Heart left ventricle (tissue), 16 donors: Measurements from ENCODE around the gene TMEM101. TPM values are rescaled to one million over a fixed set of nuclear protein-coding genes. Genes with fewer than 3 reads are reported as not detected.

Experiments
- ATAC-seq, 4 donors: fragments of 200-7000 bp; cut with Tn5 transposase; one replicate each; pipeline ENCODE4 v1.9.1; 2020 to 2022; ENCODE audit warnings: moderate library complexity in 4 of 4, mild to moderate bottlenecking in 3 of 4, moderate number of reproducible peaks in 1 of 4
- DNase-seq, 5 donors: peaks; one replicate each; pipeline ENCODE4 v3.0.0-alpha.2; 2020
- H3K27ac ChIP-seq, 12 donors: fragments of 200-600 bp; sonication (generic) in 4 of 12; one replicate each; pipeline versions ENCODE4 v1.5.0 to v1.8.0; 2016 to 2022; ENCODE audit warnings: mild to moderate bottlenecking in 2 of 12
- H3K27me3 ChIP-seq, 9 donors: fragments of 200-600 bp; sonication (generic) in 2 of 9; one replicate each; pipeline versions ENCODE4 v1.5.1 to v1.8.0; 2016 to 2022; ENCODE audit warnings: mild to moderate bottlenecking in 3 of 9
- H3K36me3 ChIP-seq, 9 donors: fragments of 200-600 bp; sonication (generic) in 2 of 9; one replicate each; pipeline versions ENCODE4 v1.5.0 to v1.8.0; 2018 to 2022; ENCODE audit warnings: mild to moderate bottlenecking in 2 of 9
- H3K4me1 ChIP-seq, 12 donors: fragments of 200-600 bp; sonication (generic) in 4 of 12; one replicate each; pipeline versions ENCODE4 v1.5.0 to v1.8.0; 2016 to 2022; ENCODE audit warnings: mild to moderate bottlenecking in 3 of 12
- H3K4me3 ChIP-seq, 12 donors: fragments of 200-600 bp; sonication (generic) in 4 of 12; one replicate each; pipeline versions ENCODE4 v1.5.0 to v1.8.0; 2017 to 2022; ENCODE audit warnings: mild to moderate bottlenecking in 9 of 12, moderate library complexity in 4 of 12
- H3K9me3 ChIP-seq, 12 donors: fragments of 200-600 bp; sonication (generic) in 4 of 12; one replicate each; pipeline versions ENCODE4 v1.5.0 to v1.8.0; 2016 to 2022; ENCODE audit warnings: mild to moderate bottlenecking in 1 of 12
- POLR2A ChIP-seq, 2 donors: fragments of 450-650 bp; IDR thresholded peaks; one replicate each; pipeline ENCODE4 v1.6.1; 2017; ENCODE audit warnings: antibody characterized with exemption in 2 of 2, mild to moderate bottlenecking in 2 of 2, moderate library complexity in 2 of 2
- WGBS, 4 donors: extraction: QIAGEN DNeasy Blood & Tissue Kit in 2 of 4; methylation state at CpG; one replicate each; pipeline versions ENCODE4 v1.1.5 to v1.1.7; 2013 to 2018; 5-methylcytosine and 5-hydroxymethylcytosine counted together
- intact Hi-C, 10 donors: fragments of 100-400 bp; cut with DNase I; formaldehyde crosslinking; loops; one replicate each; pipeline versions ENCODE4 v1.11.1 to v1.14.2; 2022
- polyA plus RNA-seq, 2 donors: library from polyadenylated mRNA; stranded (reverse); fragments of 200-250 nt; gene quantifications; one replicate each; pipeline ENCODE4 v1.2.3, GENCODE V29; 2013
- total RNA-seq, 9 donors: library from RNA; depleted of rRNA in 2 of 9; stranded (reverse); fragments of >200 nt in 2 of 9; fragmentation: NEBNext Ultra II Directional in 3 of 9; extraction: Animal tissue kit (Norgen Biotek cat#: 25700) in 3 of 9; gene quantifications; one replicate each; pipeline versions ENCODE4 v1.1.0 to v1.2.4, GENCODE V29; 2016 to 2023
- TF ChIP-seq, protein P1 (sequence below), 12 donors: fragments of 200-600 bp; sonication (generic) in 4 of 12; IDR thresholded peaks; one replicate each; pipeline versions ENCODE4 v1.5.0 to v1.8.0; 2018 to 2022; ENCODE audit warnings: antibody characterized with exemption in 12 of 12, mild to moderate bottlenecking in 5 of 12
- donor health status: ischemic (EF 13 %, LVEDD 7.1; RV severe dilation, severe dysfunction).
- donor health status: healthy with polysubstance abuse.
- donor health status: DM: no; HTN: yes; CAD: no.
- donor health status: DM: no; HTN: no; CAD: no.
- donor health status: ischemic (EF 25% LVEDD 6.9; RV normal size, moderate dysfunction).
- donor health status: ischemic (EF 25% LVEDD 5.7; RV mildly dilated, moderate dysfunction).
- donor health status: healthy.
- donor health status: DM: yes; HTN: yes; CAD: no.
- donor health status: ischemic (EF 35%, LVEDD 5.7; RV mildly dilated, moderate dysfunction).
- donor health status: nonischemic (EF 11% LVEDD 7.7; RV severe dilation, severe dysfunction).
- donor health status: DM: yes; HTN: yes; CAD: no.
- donor health status: PGD.
- donor health status: ischemic (EF 29% LVEDD 5.4; RV normal size, mild dysfunction).
- donor health status: nonischemic (EF 23%, LVEDD 6.1; RV moderate dilation, normal function).

TMEM101 gene
- total and polyA plus RNA-seq, 11 donors = 13.4 to 31.1 (median 19.3) TPM

DNA sequence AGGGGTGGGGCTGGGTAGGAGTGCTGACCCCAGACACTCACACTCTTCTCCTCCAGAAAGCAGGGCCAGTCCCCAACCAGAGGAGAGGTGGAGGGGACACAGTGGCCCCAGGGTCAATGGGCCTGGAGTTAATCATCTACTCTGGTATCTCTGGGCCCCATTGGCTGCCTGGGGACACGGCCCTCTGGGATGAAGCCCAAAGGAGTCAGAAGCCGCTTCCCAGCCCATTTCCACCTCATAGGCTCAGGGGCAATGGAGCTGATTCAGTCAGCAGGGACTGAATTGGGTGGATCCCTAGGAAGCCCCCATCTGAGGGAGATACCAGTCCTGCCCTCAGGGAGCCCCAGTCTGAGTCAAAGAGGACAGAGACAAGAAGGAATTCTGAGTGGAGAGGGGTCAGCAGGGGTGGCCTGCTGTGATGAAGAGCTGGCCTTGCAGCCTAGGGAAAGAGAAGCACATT lies 13.3 kb downstream of the TMEM101 start:
- 89 to 100% (median 91%) methylated on average over 2 of the region's 2 CpGs for WGBS, 4 donors
- no peaks in the 10 kb centered on the region for H3K36me3 ChIP-seq
- ATAC-seq (no peak), DNase-seq (no peak)
- no peak overlapping the region for H3K4me3 ChIP-seq
- peaks cover 6 to 23% (median 18%) of the 10 kb centered on the region in 12 donors for H3K4me1 ChIP-seq
- intact Hi-C loops = loop anchor here in 2 of 10 donors (10.0 kb wide), 2 partner anchors 113 to 117 kb away; no protein-coding TSS in a partner anchor
- TF ChIP-seq POLR2A (IDR thresholded peaks at IDR 0.05) = no peak
- TF ChIP-seq, protein P1, sequence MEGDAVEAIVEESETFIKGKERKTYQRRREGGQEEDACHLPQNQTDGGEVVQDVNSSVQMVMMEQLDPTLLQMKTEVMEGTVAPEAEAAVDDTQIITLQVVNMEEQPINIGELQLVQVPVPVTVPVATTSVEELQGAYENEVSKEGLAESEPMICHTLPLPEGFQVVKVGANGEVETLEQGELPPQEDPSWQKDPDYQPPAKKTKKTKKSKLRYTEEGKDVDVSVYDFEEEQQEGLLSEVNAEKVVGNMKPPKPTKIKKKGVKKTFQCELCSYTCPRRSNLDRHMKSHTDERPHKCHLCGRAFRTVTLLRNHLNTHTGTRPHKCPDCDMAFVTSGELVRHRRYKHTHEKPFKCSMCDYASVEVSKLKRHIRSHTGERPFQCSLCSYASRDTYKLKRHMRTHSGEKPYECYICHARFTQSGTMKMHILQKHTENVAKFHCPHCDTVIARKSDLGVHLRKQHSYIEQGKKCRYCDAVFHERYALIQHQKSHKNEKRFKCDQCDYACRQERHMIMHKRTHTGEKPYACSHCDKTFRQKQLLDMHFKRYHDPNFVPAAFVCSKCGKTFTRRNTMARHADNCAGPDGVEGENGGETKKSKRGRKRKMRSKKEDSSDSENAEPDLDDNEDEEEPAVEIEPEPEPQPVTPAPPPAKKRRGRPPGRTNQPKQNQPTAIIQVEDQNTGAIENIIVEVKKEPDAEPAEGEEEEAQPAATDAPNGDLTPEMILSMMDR (IDR thresholded peaks at IDR 0.05) = no peak
- H3K27ac ChIP-seq = no peak overlapping the region
- H3K9me3 ChIP-seq = no peaks in the 10 kb centered on the region
- H3K27me3 ChIP-seq = peaks cover 15 to 31% (median 22%) of the 10 kb centered on the region in 9 donors

DNA sequence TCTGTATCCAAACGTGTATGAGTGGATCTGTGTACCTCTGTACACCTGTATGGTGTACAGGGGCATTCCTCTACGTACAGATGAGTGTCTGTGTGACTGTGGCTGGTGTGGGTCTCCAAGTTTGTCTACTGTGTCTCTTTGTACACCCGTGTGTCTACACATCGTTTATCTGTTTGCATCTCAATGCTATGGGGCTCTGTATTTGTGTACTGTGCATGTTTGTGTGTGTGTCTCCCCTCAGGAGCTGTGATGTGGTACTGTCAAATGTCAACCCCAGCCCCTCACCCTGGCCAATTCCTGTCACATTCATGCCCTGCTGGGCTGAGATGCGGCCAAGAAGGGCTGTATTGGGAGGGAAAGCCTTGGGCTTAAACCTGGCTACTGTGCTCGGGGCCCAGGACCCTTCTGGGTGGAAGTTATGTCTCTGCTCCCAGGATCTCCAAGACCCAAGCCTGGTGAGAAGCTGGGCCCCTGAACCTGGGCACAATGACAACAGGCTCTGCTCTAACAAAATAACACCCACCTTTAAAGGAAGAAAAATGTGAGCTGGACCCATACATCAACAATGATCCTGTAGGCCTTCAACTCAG lies 13.8 kb downstream of the TMEM101 start:
- intact Hi-C loops = loop anchor here in 2 of 10 donors (10.0 kb wide), 2 partner anchors 114 to 116 kb away; no protein-coding TSS in a partner anchor
- DNase-seq (no peak), ATAC-seq (no peak)
- no peak for TF ChIP-seq POLR2A (IDR thresholded peaks at IDR 0.05)
- TF ChIP-seq, protein P1 (IDR thresholded peaks at IDR 0.05) = no peak
- Histone ChIP-seq H3K27me3 (peaks cover 11 to 31% (median 24%) of the 10 kb centered on the region in 9 donors), H3K4me3 (no peak overlapping the region), H3K36me3 (no peaks in the 10 kb centered on the region), H3K4me1 (peaks cover under 1 to 18% (median 13%) of the 10 kb centered on the region in 12 donors), H3K27ac (no peak overlapping the region), H3K9me3 (no peaks in the 10 kb centered on the region)
- WGBS, 4 donors = 78 to 86% (median 83%) methylated on average over 6 of the region's 6 CpGs

DNA sequence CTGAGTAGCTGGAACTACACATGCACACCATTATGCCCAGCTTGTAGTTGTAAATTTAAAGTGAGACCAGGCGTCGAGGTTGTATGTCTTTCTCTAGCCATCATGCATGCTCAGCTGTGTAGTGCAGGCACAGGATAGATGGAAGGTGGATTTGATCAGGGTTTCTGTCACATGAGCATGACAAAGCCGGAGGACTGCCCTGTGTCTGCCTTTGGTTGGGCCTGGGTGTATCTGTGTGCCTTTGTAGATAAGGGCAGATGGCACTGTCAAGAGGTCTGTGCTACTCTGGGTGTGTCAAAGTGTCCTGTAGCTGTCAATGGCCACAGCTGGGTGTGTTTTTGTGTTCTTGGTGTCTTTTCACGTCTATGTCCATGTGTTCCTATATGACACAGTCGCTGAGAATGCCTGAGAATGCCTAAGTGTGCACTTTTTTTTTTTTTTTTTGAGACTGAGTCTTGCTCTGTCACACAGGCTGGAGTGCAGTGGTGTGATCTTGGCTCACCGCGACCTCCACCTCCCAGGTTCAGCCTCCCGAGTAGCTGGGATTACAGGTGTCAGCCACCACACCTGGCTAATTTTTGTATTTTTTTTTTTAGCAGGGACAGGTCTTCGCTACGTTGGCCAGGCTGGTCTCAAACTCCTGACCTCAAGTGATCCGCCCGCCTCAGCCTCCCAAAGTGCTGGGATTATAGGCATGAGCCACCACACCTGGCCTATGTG lies 14.5 kb downstream of the TMEM101 start:
- TF ChIP-seq POLR2A (IDR thresholded peaks at IDR 0.05) = no peak
- TF ChIP-seq, protein P1 (IDR thresholded peaks at IDR 0.05) = no peak
- no peak for ATAC-seq
- 88 to 91% (median 88%) methylated on average over 12 of the region's 12 CpGs for WGBS, 4 donors
- intact Hi-C loops = loop anchor here in 2 of 10 donors (10.0 kb wide), 2 partner anchors 114 to 116 kb away; no protein-coding TSS in a partner anchor
- H3K4me1 ChIP-seq = peaks cover 0 to 11% (median 7%) of the 10 kb centered on the region in 12 donors
- H3K36me3 ChIP-seq = no peaks in the 10 kb centered on the region
- no peaks in the 10 kb centered on the region for H3K9me3 ChIP-seq
- H3K27ac ChIP-seq = no peak overlapping the region
- H3K27me3 ChIP-seq = peaks cover 9 to 30% (median 17%) of the 10 kb centered on the region in 9 donors
- H3K4me3 ChIP-seq = no peak overlapping the region
- no peak for DNase-seq

DNA sequence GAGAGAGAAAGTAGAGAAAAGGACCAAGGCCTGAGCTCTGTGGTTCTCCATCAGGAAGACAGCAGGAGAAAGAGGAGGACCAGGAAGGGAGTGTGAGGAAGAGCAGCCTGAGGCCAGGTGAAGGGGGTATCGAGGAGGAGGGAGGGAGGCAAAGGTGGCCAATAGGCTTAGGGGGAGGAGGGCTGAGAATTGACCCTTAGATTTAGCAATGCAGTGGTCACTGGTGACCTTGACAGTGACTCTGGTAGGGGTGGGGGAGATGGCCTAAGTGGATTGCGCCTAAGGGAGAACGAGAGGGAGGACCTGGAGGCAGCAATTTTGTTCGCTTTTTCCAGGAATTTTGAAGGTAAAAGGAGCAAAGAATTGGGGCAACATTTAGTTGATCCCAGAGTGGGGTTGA lies 15.7 kb downstream of the TMEM101 start:
- no peak overlapping the region for H3K4me3 ChIP-seq
- H3K4me1 ChIP-seq = peaks cover 0 to 10% (median 7%) of the 10 kb centered on the region in 12 donors
- TF ChIP-seq POLR2A (IDR thresholded peaks at IDR 0.05) = no peak
- TF ChIP-seq, protein P1 (IDR thresholded peaks at IDR 0.05) = no peak
- DNase-seq (no peak), ATAC-seq (no peak)
- H3K9me3 ChIP-seq = no peaks in the 10 kb centered on the region
- intact Hi-C loops = loop anchor here in 1 of 10 donors (10.0 kb wide), 1 partner anchor 124 kb away; no protein-coding TSS in a partner anchor
- no peaks in the 10 kb centered on the region for H3K36me3 ChIP-seq
- WGBS, 4 donors = 80 to 92% (median 84%) methylated on average over 4 of the region's 4 CpGs
- H3K27ac ChIP-seq = no peak overlapping the region
- H3K27me3 ChIP-seq = peaks cover 0 to 26% (median 10%) of the 10 kb centered on the region in 9 donors
